GM12801 (cell line): Measurements from ENCODE around the gene COPE.

Experiments
- TF ChIP-seq, protein P1 (sequence below): IDR thresholded peaks from one replicate; pipeline ENCODE4 v1.5.1; 2011; ENCODE audit warnings: control low read depth; ENCODE audit not compliant: insufficient read length; ENCODE audit errors: extremely low read depth

Gene COPE

DNA sequence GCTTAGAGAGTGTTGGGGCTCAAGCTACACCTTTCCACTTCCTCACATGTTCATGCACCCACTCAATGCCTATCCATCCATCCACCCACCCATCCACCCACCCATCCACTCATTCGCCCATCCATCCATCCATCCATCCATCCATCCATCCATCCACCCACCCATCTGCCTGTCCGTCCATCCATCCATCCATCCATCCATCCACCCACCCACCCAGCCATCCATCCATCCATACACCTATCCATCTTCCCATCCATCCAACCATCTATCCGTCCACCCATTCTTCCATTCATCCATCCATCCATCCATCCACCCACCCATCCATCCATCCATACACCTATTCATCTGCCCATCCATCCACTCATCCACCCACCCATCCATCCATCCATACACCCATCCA lies 34.9 kb upstream of the COPE start:
- TF ChIP-seq, protein P1, sequence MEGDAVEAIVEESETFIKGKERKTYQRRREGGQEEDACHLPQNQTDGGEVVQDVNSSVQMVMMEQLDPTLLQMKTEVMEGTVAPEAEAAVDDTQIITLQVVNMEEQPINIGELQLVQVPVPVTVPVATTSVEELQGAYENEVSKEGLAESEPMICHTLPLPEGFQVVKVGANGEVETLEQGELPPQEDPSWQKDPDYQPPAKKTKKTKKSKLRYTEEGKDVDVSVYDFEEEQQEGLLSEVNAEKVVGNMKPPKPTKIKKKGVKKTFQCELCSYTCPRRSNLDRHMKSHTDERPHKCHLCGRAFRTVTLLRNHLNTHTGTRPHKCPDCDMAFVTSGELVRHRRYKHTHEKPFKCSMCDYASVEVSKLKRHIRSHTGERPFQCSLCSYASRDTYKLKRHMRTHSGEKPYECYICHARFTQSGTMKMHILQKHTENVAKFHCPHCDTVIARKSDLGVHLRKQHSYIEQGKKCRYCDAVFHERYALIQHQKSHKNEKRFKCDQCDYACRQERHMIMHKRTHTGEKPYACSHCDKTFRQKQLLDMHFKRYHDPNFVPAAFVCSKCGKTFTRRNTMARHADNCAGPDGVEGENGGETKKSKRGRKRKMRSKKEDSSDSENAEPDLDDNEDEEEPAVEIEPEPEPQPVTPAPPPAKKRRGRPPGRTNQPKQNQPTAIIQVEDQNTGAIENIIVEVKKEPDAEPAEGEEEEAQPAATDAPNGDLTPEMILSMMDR, result no peak

DNA sequence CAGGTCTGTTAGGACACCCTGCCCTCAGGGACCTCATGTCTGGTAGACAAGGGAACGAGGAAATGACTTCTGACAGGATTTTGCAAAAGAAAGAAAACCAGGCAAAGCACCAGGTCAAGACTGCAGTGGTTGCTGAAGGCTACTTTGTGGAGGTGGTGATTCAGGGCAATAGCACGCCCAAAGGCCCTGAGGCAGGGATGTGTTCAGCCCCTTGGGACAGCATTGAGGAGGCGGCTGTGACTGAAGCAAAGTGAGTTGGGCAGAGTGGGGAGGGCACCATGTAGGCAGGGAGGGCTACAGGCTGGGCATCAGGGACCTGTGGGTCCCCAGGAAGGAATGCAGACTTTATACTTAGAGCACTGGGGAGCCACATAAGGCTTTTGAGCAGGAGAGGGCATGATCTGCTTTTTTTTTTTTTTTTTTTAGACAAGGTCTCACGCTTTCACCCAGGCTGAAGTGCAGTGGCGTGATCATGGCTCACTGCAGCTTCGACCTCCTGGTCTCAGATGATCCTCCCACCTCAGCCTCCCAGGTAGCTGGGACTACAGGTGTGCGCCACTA lies 32.6 kb upstream of the COPE start:
- TF ChIP-seq, protein P1, result no peak

DNA sequence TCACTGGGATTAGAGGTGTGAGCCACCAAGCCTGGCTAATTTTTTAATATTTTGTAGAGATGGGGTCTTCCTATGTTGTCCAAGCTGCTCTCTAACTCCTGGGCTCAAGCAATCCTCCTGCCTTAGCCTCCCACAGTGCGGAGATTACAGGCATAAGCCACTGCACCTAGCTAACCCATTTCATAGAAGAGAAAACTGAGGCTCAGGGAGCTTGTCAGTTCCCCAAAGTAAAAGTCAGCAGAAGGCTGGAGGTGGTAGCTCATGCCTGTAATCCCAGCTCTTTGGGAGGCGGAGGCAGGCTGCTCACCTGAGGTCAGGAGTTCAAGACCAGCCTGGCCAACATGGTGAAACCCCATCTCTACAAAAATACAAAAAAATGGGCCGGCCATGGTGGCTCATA lies 30.7 kb upstream of the COPE start:
- TF ChIP-seq, protein P1, result no peak

DNA sequence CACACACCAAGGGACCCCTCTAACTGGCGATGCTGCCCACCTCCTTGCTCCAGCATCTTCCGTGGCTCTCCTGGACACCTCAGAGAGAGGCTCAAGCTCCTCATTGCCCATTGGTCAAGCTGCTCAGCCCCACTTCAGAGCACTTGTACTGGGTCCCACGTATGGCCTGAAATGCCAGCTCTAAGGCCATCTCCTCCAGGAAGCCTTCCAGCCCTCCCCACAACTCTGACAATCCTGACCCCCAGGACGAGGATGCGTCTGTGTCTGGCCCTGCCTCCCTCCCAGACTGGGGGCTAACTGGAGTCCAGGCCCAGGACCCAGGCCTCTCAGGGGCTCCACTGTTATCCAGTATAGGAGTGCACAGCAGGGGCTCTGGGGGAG lies 29.8 kb upstream of the COPE start:
- TF ChIP-seq, protein P1, result no peak

DNA sequence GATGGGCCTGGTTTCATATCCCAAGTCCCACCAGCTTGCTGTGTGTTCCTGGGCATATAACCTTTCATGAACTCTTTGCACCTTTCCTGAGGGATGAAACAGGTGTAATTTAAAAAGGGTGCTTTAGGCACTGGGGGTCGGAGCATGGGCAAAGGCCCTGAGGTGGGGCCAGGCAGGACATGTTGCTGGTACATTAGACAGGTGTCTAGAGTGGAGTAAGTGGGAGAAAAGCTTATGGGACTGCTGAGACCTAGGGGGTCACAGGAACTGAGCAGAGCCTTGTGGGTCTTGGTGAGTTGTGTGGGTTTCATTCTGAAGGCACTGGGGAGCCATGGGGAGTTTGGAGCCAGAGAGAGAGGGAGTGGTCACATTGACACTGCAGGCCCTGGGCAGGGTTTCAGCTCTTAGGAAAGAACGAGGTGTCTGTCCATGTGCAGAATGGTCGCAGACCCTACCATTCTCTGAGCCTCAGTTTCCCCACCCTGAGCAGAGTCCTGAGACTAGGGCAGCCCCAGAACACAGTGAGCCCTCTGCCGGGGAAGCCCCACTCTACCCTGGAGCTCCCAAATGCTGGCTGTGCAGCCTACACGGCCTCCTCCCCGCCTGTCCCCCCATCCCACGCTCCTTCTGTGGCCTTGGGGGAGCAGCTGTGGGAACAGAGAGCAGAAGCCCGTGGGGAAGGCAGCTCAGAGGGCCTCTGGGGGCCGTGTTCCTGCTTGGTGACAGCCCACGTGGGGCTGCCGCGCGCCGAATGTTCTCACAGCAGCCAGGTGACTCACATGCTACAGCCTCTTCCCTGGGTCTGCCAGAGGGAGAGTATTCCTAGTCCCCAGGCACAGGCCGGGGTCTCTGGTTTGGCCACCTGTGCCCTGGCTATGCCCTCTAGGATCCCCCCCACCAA lies 29.1 kb upstream of the COPE start:
- TF ChIP-seq, protein P1, result no peak

DNA sequence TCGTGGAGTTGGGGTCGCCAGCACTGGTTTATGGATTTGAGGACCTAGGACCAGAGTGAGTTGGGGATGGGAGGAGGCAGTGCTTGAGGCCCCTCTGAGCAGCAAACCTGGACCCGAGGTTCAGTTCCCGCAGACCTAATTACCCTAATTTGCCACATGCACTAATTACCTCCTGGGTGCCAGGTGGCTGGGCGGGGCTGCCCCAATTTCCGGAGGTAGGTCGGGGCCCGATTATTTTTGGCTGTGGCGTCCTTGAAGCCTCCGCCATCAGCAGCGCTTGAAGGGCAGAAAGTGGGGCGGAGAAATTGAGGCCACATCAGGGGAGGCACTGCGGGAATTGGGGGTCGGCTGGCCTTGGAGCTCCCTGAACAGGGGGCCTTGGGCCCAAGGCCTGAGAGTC lies 27.7 kb upstream of the COPE start:
- TF ChIP-seq, protein P1, result no peak

DNA sequence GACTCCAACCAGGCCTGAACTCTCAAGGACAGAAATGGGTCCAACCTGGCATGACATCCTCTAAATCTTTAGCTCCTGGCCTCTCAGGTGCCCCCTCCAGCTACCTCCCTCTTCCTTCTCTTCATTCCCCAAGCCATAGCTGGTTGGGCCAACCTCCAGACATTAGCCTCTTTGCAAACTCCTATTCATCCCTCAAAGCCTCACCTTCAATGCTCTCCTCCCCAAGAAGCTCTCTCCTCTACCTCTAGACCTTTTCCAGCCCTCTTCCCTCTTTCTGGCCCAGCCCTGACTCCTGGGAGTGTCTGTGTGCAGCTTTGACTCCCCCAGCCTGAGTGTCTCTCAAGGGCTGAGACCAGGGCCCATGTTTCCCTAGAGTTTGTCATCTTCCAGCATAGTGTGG lies 27.1 kb upstream of the COPE start:
- TF ChIP-seq, protein P1, result no peak
